ENCODE results near the gene RRP15. TPM values are rescaled to one million over a fixed set of nuclear protein-coding genes. Genes with fewer than 3 reads are reported as not detected.
A peak's percentile ranks its signal among the peaks of the same experiment; 100 is the strongest.

Gene RRP15
- polyA plus RNA-seq, 1 experiment = 7.9 TPM

GRCh38 chr1:218298398-218298797, 13.3 kb downstream of the RRP15 start:
- H3K9me3 ChIP-seq (ENCODE audit: control insufficient read depth, insufficient read depth, low read length) = no peaks in the 10 kb centered on the region
- POLR2A ChIA-PET = no interaction called here
- TF ChIP-seq CTCF (IDR thresholded peaks at IDR 0.05; ENCODE audit: low read depth, low read length) = no peak
- H3K27me3 ChIP-seq (ENCODE audit: control insufficient read depth, insufficient read depth, low read length) = no peaks in the 10 kb centered on the region
- no peak overlapping the region for H3K27ac ChIP-seq (ENCODE audit: low read depth, low read length)
- DNase-seq (ENCODE audit: low read depth, low spot score) = no peak
- H3K4me3 ChIP-seq (ENCODE audit: low read depth, low read length) = no peak overlapping the region
- CTCF ChIA-PET = interaction anchor here (0.5 to 2.3 kb wide), 25 partner anchors 8 to 1656 kb away, joined by 3 to 32 read pairs (median 4); partner anchors contain the start of gene RRP15

- H3K4me3 ChIP-seq (ENCODE audit: low read depth, low read length) = no peak overlapping the region
- POLR2A ChIA-PET = interaction anchor here (1.0 kb wide), 2 partner anchors 15 to 46 kb away, joined by 4 read pairs; partner anchors contain the start of genes RRP15 and TGFB2
- H3K27me3 ChIP-seq (ENCODE audit: control insufficient read depth, insufficient read depth, low read length) = no peaks in the 10 kb centered on the region
- no peaks in the 10 kb centered on the region for H3K9me3 ChIP-seq (ENCODE audit: control insufficient read depth, insufficient read depth, low read length)
- no peak overlapping the region for H3K27ac ChIP-seq (ENCODE audit: low read depth, low read length)
- CTCF ChIA-PET = interaction anchor here (0.5 to 2.3 kb wide), 35 partner anchors 8 to 1513 kb away, joined by 3 to 32 read pairs (median 4); partner anchors contain the start of genes LYPLAL1, RRP15 and TGFB2
- TF ChIP-seq CTCF (IDR thresholded peaks at IDR 0.05; ENCODE audit: low read depth, low read length) = peak; percentile 72
- DNase-seq (ENCODE audit: low read depth, low spot score) = peak; percentile 51
Observed at GRCh38 chr1:218299416-218299815, 14.3 kb downstream of the RRP15 start.

- TF ChIP-seq CTCF (IDR thresholded peaks at IDR 0.05; ENCODE audit: low read depth, low read length) = no peak
- Histone ChIP-seq H3K4me3 (ENCODE audit: low read depth, low read length) (no peak overlapping the region), H3K27me3 (ENCODE audit: control insufficient read depth, insufficient read depth, low read length) (no peaks in the 10 kb centered on the region), H3K27ac (ENCODE audit: low read depth, low read length) (no peak overlapping the region), H3K9me3 (ENCODE audit: control insufficient read depth, insufficient read depth, low read length) (no peaks in the 10 kb centered on the region)
- ChIA-PET POLR2A (no interaction called here), CTCF (interaction anchor here (0.6 to 1.3 kb wide), 6 partner anchors 29 to 1358 kb away, joined by 3 to 5 read pairs (median 4); partner anchors contain the start of gene TGFB2)
- no peak for DNase-seq (ENCODE audit: low read depth, low spot score)
Observed at GRCh38 chr1:218301217-218301616, 16.1 kb downstream of the RRP15 start.

- DNase-seq (ENCODE audit: low read depth, low spot score) = no peak
- no peaks in the 10 kb centered on the region for H3K27me3 ChIP-seq (ENCODE audit: control insufficient read depth, insufficient read depth, low read length)
- POLR2A ChIA-PET = interaction anchor here (0.9 kb wide), 1 partner anchor 14 kb away, joined by 3 read pairs; no protein-coding TSS in a partner anchor
- no peak for TF ChIP-seq CTCF (IDR thresholded peaks at IDR 0.05; ENCODE audit: low read depth, low read length)
- H3K4me3 ChIP-seq (ENCODE audit: low read depth, low read length) = no peak overlapping the region
- H3K27ac ChIP-seq (ENCODE audit: low read depth, low read length) = no peak overlapping the region
- CTCF ChIA-PET = interaction anchor here (0.5 to 3.3 kb wide), 6 partner anchors 13 to 1359 kb away, joined by 3 to 10 read pairs (median 4); no protein-coding TSS in a partner anchor
- H3K9me3 ChIP-seq (ENCODE audit: control insufficient read depth, insufficient read depth, low read length) = no peaks in the 10 kb centered on the region
Observed at GRCh38 chr1:218302155-218302554, 17.1 kb downstream of the RRP15 start.

- DNase-seq (ENCODE audit: low read depth, low spot score) = no peak
- TF ChIP-seq CTCF (IDR thresholded peaks at IDR 0.05; ENCODE audit: low read depth, low read length) = no peak
- Histone ChIP-seq H3K27ac (ENCODE audit: low read depth, low read length) (no peak overlapping the region), H3K4me3 (ENCODE audit: low read depth, low read length) (no peak overlapping the region), H3K9me3 (ENCODE audit: control insufficient read depth, insufficient read depth, low read length) (no peaks in the 10 kb centered on the region), H3K27me3 (ENCODE audit: control insufficient read depth, insufficient read depth, low read length) (no peaks in the 10 kb centered on the region)
- POLR2A ChIA-PET = no interaction called here
- CTCF ChIA-PET = interaction anchor here (0.5 to 3.3 kb wide), 5 partner anchors 12 to 1497 kb away, joined by 3 to 10 read pairs (median 8); no protein-coding TSS in a partner anchor
Observed at GRCh38 chr1:218303176-218303879, 18.2 kb downstream of the RRP15 start.
